Measurements from ENCODE around the gene MSANTD4.
"Not testable (repeated sequence)": the region's sequence is repeated elsewhere in the genome, so short reads cannot be mapped to it uniquely, and the experiment has no call there.

The MSANTD4 gene

DNA sequence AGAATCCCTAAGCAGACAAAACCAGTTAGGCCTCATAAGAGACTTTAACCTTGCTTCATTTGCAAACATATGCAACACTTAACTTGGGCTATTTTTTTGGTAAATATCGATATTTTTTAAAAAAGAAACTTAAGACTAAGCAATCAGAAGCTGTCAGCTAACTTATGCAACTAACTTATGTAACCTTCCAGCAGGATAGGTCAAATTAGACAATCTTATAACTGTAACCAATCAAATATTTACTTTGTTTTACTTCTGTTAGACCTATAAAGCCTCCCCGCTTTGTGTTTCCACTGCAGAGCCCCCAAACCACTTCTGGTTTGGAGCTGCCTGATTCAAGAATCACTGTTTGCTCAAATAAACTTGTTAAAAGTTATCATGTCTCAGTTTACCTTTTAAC, 8.0 kb downstream of the MSANTD4 start:
- DNase-seq (ENCODE audit: low spot score): no peak

GRCh38 chr11:106012744-106013143, 9.3 kb downstream of the MSANTD4 start:
- DNase-seq (ENCODE audit: low spot score): no peak

DNA sequence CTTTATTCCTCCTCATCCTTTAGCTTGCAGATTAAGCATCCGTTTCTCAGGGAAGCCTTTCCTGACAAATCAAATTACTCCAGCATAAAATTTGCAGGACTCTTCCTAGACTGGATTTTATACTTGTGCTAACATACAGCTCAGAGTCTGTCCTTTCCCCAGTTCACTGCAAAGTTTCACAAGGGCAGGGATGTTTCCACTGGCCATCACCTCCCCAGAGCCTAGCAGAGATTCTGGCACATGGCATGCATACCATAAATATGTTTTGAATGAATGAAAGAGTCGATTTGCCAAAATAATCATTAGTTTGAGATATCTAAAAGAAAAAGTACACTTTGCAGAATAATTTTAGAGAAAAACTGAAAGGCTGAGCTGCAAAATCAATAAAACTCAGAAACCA, 10.6 kb downstream of the MSANTD4 start:
- DNase-seq (ENCODE audit: low spot score): no peak

- not testable (repeated sequence) for DNase-seq (ENCODE audit: low spot score)
Measured at GRCh38 chr11:106003094-106003493, 18.9 kb downstream of the MSANTD4 start.

- no peak for DNase-seq (ENCODE audit: low spot score)
Measured at GRCh38 chr11:106001304-106002012, 20.6 kb downstream of the MSANTD4 start.

DNA sequence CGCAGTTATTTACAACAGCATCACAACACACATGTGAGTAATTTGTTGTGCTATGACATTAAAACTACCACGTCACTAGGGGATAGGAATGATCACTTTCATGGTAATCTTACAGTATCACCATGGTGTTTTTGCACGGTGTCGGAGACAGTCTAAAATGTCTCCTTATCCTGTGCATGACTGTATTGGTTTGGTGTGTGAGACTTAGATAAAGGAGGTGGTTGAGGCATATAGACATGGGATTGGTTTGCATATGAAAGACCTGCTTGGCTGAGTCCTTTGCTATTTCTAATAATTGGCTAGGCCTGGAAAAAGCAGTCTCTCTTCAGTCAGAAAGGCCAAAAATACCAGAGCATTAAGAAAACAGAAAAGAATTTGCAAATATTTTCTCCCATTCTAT, 30.2 kb downstream of the MSANTD4 start:
- no peak for DNase-seq (ENCODE audit: low spot score)

DNA sequence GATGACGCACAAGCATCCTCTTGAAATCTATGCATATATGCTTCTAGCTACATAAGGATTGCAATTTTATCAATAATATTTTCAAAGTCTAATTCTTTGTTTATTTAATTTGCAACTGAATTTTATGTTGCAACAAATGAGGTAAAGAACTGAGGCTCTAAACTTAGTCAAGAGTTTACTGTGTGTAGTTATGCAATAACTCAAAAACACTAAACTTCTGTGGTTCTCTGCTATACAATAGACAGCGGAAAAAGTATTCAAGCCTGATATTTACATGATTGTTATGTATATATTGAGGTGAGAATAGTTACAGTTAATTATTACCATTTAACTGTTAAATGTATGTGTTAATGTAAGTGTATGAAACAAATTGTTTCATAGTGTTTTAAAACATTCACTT, 32.9 kb downstream of the MSANTD4 start:
- DNase-seq (ENCODE audit: low spot score): no peak

- DNase-seq (ENCODE audit: low spot score): no peak
Measured at GRCh38 chr11:105988197-105988596, 33.8 kb downstream of the MSANTD4 start.

DNA sequence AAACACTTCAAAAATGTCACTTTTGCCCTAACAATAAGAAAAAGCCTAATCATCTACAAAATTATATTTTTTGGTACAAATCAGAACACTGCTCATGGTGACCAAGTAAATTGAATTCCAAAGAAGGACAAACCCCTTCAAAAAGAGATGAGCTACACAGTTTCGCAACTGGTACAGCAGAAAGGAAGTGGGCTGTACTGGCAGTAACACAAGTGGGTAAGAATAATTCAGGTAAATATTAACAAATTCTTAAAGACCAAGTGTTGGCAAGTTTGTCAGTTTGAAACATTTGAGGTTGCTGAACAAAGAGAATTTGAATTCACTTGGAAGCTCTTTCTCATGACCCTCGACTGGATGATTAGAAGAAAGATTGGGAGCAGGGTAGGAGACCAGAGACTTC, 35.5 kb downstream of the MSANTD4 start:
- no peak for DNase-seq (ENCODE audit: low spot score)

GRCh38 chr11:105979997-105980703, 41.9 kb downstream of the MSANTD4 start:
- no peak for DNase-seq (ENCODE audit: low spot score)

DNA sequence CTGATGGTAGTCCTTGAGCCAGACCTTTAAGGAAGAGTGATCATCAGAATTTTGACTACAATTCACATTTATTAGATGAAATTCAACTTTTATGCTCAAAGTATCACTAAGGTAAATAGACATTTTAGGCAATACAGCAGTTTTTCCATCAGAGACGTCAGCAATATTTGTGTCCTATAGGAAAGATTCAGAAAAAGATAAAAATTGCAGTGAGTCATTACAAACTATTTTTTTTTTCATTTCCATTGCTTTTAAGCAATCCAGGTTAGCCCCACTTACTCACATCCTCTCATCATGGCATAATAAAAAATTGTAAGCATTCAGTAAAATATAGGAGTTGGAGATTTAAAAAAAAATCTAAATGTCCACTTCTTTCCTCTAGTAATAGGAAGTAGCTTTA, 46.9 kb downstream of the MSANTD4 start:
- DNase-seq (ENCODE audit: low spot score): no peak

DNA sequence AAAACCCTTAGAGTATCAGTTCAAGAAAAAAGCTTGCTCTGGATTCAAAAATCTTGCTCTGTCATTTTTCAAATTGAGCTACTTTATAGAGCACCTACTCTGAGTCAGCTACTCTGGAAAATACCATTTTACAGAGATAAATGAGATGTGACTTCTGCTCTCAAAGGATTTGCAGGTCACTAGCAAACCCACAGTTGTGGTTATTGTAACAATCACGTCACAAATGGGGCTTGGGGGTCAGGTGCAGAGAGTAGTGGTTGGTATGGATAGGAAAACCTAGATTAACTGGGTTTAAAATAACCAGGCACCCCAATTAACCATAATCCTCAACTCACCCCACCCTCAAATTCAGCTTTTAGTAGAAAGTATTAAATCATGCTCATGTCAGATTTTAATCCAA, 52.3 kb downstream of the MSANTD4 start:
- DNase-seq (ENCODE audit: low spot score): no peak

DNA sequence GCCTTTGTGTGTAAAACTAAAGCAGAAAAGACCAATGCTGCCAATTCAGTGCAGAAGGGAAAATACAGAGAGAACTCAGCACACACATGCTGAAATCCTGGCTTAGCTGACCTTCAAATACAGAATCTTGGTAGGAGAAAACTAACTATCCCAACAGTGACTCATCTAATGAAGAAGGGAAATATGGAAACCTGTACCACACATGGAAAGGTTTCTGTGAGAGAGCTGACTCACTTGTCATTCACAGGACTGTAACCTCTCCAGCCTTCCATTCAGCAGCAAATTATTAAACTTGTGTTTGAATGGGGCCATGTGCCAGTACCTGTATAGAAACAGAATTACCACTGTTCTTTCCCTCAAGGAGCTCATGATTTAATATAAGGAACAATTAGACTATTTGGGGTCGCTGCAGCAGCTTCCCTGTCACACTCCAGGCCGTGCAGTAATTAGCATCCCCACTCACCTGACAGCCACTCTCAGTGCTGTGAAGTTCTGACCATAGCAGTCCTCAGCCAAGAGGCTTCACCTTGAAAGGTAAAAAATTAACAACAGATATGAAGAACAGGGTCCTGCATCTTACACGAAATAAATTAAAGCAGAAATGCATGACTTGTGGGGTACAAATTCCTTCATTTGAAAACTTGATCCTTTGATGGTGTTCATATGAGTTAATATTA, 53.9 kb downstream of the MSANTD4 start:
- no peak for DNase-seq (ENCODE audit: low spot score)

DNA sequence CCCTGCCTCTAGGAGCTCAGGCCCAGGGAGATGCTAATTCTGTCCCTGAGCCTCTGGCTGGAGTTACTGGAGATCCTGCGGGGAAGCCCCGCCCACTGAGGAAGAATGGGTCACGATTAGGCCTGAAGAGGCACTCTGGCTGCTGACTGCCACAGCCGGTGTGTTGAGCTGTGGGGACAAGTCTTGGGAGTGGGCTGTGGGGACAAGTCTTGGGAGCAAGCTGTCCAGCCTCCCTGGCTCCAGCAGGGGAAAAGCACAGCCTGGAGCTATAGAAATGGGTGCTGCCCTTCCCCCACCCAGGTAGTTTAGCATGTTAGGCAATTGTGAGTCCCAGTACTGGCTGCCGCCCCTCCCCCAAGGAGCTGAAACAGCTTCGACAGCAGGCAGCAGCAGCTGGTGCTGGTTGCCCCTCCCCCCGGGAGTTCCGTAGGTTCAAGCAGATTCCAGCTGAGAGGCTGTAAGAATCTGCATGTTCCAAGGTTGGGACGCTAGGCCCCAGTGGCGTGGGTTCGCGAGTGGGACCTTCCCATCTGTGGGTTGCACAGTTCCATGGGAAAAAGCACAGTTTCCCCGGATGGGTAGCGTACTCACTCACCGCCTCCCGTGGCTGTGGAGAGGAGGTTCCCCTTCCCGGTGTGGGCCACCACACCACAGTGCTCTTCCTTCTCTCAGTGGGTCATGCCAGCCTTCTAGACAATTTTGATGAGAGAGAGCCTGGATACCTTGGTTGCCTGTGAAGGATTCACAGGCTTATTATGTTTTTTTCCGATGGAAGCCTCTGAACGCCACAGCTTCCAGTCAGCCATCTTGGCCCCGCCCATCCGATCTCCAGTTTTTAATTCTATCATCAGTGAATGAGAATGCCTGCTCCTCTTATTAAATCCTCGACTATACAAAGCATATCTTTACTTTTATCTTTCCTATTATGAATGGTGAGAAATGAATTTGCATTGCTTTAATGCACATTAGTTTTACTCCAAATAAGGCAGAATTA, 61.5 kb downstream of the MSANTD4 start:
- no peak for DNase-seq (ENCODE audit: low spot score)
